BJ (cell line): ENCODE measurements around the gene DSCAML1. TPM values are rescaled to one million over a fixed set of nuclear protein-coding genes. Genes with fewer than 3 reads are reported as not detected.

Experiments
- CTCF ChIA-PET: fragments of 350-600 bp; formaldehyde crosslinking; extraction: SDS; loops from one replicate; lab custom pipeline; 2021; ENCODE audit warnings: antibody characterized with exemption, inconsistent platforms; lab: Yijun Ruan, JAX
- POLR2A ChIA-PET: fragments of 300-600 bp; sonication (Branson Sonifier 250); formaldehyde crosslinking; extraction: SDS; loops from one replicate; lab custom pipeline; 2021; ENCODE audit warnings: antibody characterized with exemption; lab: Charles Lee
- DNase-seq: peaks from one replicate; pipeline ENCODE4 v3.0.0-alpha.2; 2011; ENCODE audit warnings: low read depth
- H3K27me3 ChIP-seq: 2 replicates; pipeline ENCODE4 v1.6.0; 2011; ENCODE audit warnings: low read length; ENCODE audit not compliant: control insufficient read depth, insufficient read depth
- H3K36me3 ChIP-seq: 2 replicates; pipeline ENCODE4 v1.5.1; 2011; ENCODE audit warnings: low read length; ENCODE audit not compliant: control insufficient read depth, insufficient read depth
- H3K4me3 ChIP-seq: 2 replicates; pipeline ENCODE4 v1.5.1; 2011; ENCODE audit warnings: low read depth, mild to moderate bottlenecking, control low read depth, low read length
- CTCF ChIP-seq: IDR thresholded peaks from 2 replicates; pipeline ENCODE4 v1.5.1; 2011; ENCODE audit warnings: low read depth, mild to moderate bottlenecking, control low read depth, inconsistent platforms, low read length, moderate library complexity; ENCODE audit not compliant: insufficient read depth
- polyA plus RNA-seq: library from polyadenylated mRNA; depleted of rRNA; stranded (reverse); fragments of >200 nt; gene quantifications from 2 replicates; pipeline ENCODE4 v1.2.3, GENCODE V29; 2011

Gene DSCAML1
- polyA plus RNA-seq, 1 experiment = not detected

- POLR2A ChIA-PET = no interaction called here
- peaks cover 6% of the 10 kb centered on the region for H3K27me3 ChIP-seq
- no peak overlapping the region for H3K4me3 ChIP-seq
- CTCF ChIA-PET = interaction anchor here (1.2 kb wide), 1 partner anchor 189 kb away, joined by 3 read pairs; no protein-coding TSS in a partner anchor
- no peaks in the 10 kb centered on the region for H3K36me3 ChIP-seq
- no peak for TF ChIP-seq CTCF
- DNase-seq = no peak
These were observed 182.3 kb downstream of the DSCAML1 start for GRCh38 chr11:117614728-117615127.

GRCh38 chr11:117613521-117613920, 183.5 kb downstream of the DSCAML1 start:
- POLR2A ChIA-PET = no interaction called here
- peaks cover 4% of the 10 kb centered on the region for H3K27me3 ChIP-seq

GRCh38 chr11:117612177-117612576, 184.8 kb downstream of the DSCAML1 start:
- POLR2A ChIA-PET = no interaction called here
- no peak for DNase-seq
- CTCF ChIA-PET = interaction anchor here (0.9 to 1.4 kb wide), 2 partner anchors 9 to 372 kb away, joined by 3 read pairs; no protein-coding TSS in a partner anchor
- Histone ChIP-seq H3K4me3 (no peak overlapping the region), H3K36me3 (no peaks in the 10 kb centered on the region), H3K27me3 (peaks cover 4% of the 10 kb centered on the region)
- TF ChIP-seq CTCF = no peak

More at GRCh38 chr11:117613521-117613920, 183.5 kb downstream of the DSCAML1 start:
- TF ChIP-seq CTCF = no peak
- Histone ChIP-seq H3K36me3 (no peaks in the 10 kb centered on the region), H3K4me3 (no peak overlapping the region)
- CTCF ChIA-PET = interaction anchor here (0.6 kb wide), 1 partner anchor 138 kb away, joined by 3 read pairs; no protein-coding TSS in a partner anchor
- no peak for DNase-seq

GRCh38 chr11:117610901-117611300, 186.1 kb downstream of the DSCAML1 start:
- DNase-seq = no peak
- CTCF ChIA-PET = interaction anchor here (1.4 kb wide), 1 partner anchor 11 kb away, joined by 3 read pairs; no protein-coding TSS in a partner anchor
- POLR2A ChIA-PET = no interaction called here
- no peaks in the 10 kb centered on the region for H3K36me3 ChIP-seq
- H3K27me3 ChIP-seq = peaks cover 4% of the 10 kb centered on the region
- H3K4me3 ChIP-seq = no peak overlapping the region
- no peak for TF ChIP-seq CTCF

GRCh38 chr11:117610045-117610444, 187.0 kb downstream of the DSCAML1 start:
- H3K36me3 ChIP-seq = no peaks in the 10 kb centered on the region
- ChIA-PET POLR2A (no interaction called here), CTCF (no interaction called here)
- DNase-seq = no peak
- TF ChIP-seq CTCF = no peak
- H3K27me3 ChIP-seq = peaks cover 4% of the 10 kb centered on the region
- no peak overlapping the region for H3K4me3 ChIP-seq
